Hypothalamus (tissue), 51 donors: Measurements from ENCODE around the gene FARP1.
A peak's percentile ranks its signal among the peaks of the same experiment; 100 is the strongest.

Experiments
- DNase-seq, 51 donors: peaks; one replicate each; lab custom pipeline; 2025; lab: John Stamatoyannopoulos, UW

The FARP1 gene

GRCh38 chr13:98134901-98135300 is 8.0 kb upstream of the FARP1 start:
- DNase-seq, result no peak

GRCh38 chr13:98141091-98141490 is 1.8 kb upstream of the FARP1 start:
- DNase-seq, result no peak

- peak in 11 of 51 donors; percentile 11 to 40 (median 27) for DNase-seq
These were observed 1.1 kb upstream of the FARP1 start for GRCh38 chr13:98141509-98142379.

GRCh38 chr13:98143157-98143553 is 261 bp downstream of the FARP1 start:
- peak in 17 of 51 donors; percentile 9 to 78 (median 53) for DNase-seq

- peak in 6 of 51 donors; percentile 5 to 27 (median 17) for DNase-seq
These were observed 720 bp downstream of the FARP1 start for GRCh38 chr13:98143601-98144026.

- peak in 11 of 51 donors; percentile 3 to 61 (median 24) for DNase-seq
These were observed 1.3 kb downstream of the FARP1 start for GRCh38 chr13:98144027-98144741.

- peak in 15 of 51 donors; percentile 2 to 51 (median 18) for DNase-seq
These were observed 2.0 kb downstream of the FARP1 start for GRCh38 chr13:98144801-98145350.

GRCh38 chr13:98147521-98147920 is 4.6 kb downstream of the FARP1 start:
- DNase-seq, result no peak

- no peak for DNase-seq
These were observed 8.1 kb downstream of the FARP1 start for GRCh38 chr13:98150832-98151479.

- DNase-seq, result no peak
These were observed 12.7 kb downstream of the FARP1 start for GRCh38 chr13:98155475-98156109.

GRCh38 chr13:98156259-98156658 is 13.4 kb downstream of the FARP1 start:
- DNase-seq, result no peak

GRCh38 chr13:98157188-98157587 is 14.3 kb downstream of the FARP1 start:
- no peak for DNase-seq

GRCh38 chr13:98157609-98158008 is 14.7 kb downstream of the FARP1 start:
- no peak for DNase-seq

- no peak for DNase-seq
These were observed 15.4 kb downstream of the FARP1 start for GRCh38 chr13:98158172-98158899.

- DNase-seq, result no peak
These were observed 20.0 kb downstream of the FARP1 start for GRCh38 chr13:98162935-98163334.

- DNase-seq, result no peak
These were observed 26.4 kb downstream of the FARP1 start for GRCh38 chr13:98169331-98169730.

GRCh38 chr13:98171900-98172589 is 29.2 kb downstream of the FARP1 start:
- peak in 31 of 51 donors; percentile 5 to 63 (median 39) for DNase-seq

GRCh38 chr13:98172590-98173422 is 29.9 kb downstream of the FARP1 start:
- no peak for DNase-seq
